A549 (cell line): Measurements from ENCODE around the gene PAQR7.

ENCODE experiments used
- POLR2A ChIP-seq: IDR thresholded peaks from 2 replicates; pipeline ENCODE4 v1.6.1; 2012; ENCODE audit warnings: mild to moderate bottlenecking, low read length
- TF ChIP-seq, protein P1 (sequence below): fragments of >200 bp; sonication (Bioruptor Twin); formaldehyde crosslinking; IDR thresholded peaks from 3 replicates; pipeline ENCODE4 v1.5.1; 2016

DNA sequence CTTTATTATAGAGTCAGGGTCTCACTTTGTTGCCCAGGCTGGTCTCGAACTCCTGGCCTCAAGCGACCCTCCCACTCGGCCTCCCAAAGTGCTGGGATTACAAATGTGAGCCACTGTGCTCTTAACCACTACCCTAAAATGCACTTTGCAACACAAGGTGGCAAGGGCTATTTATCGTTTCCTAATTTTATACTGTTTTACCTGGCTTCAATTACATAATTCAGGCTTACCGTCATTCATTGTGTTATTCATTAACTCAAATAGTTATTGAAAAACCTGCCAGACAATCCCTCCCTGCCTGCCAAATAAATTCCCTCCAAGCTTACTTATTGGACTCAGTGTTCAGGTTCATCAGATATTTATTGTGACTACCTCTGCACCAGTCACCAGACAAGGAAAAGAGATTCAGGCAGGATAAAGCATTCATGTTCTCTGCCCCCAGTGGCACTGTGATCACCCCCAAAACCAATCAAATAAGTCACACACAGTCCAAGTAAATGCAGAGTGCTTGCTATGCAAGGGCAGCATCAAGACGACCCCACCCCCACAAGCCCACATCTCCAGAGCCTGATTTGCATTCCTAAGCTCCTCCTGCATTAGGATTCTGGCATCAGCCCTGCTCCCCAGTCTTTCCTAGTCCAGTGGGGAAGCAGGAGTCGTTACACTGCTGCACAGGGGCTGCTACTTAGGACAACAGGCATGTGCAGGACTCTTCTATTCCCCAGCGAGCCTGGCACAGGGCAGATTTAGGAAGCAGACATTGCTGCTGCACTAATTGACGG lies 8.1 kb downstream of the PAQR7 start:
- TF ChIP-seq, protein P1, sequence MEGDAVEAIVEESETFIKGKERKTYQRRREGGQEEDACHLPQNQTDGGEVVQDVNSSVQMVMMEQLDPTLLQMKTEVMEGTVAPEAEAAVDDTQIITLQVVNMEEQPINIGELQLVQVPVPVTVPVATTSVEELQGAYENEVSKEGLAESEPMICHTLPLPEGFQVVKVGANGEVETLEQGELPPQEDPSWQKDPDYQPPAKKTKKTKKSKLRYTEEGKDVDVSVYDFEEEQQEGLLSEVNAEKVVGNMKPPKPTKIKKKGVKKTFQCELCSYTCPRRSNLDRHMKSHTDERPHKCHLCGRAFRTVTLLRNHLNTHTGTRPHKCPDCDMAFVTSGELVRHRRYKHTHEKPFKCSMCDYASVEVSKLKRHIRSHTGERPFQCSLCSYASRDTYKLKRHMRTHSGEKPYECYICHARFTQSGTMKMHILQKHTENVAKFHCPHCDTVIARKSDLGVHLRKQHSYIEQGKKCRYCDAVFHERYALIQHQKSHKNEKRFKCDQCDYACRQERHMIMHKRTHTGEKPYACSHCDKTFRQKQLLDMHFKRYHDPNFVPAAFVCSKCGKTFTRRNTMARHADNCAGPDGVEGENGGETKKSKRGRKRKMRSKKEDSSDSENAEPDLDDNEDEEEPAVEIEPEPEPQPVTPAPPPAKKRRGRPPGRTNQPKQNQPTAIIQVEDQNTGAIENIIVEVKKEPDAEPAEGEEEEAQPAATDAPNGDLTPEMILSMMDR, result no peak
- no peak for TF ChIP-seq POLR2A
